Epidermal melanocyte (primary cell): ENCODE results near the gene FXYD1.
A peak's percentile ranks its signal among the peaks of the same experiment; 100 is the strongest.
"Not testable (repeated sequence)": the region's sequence is repeated elsewhere in the genome, so short reads cannot be mapped to it uniquely, and the experiment has no call there.

ENCODE experiments used
- DNase-seq: peaks from one replicate; pipeline ENCODE4 v3.0.0; 2011; ENCODE audit warnings: low spot score; ENCODE audit not compliant: insufficient read length

Gene FXYD1

DNA sequence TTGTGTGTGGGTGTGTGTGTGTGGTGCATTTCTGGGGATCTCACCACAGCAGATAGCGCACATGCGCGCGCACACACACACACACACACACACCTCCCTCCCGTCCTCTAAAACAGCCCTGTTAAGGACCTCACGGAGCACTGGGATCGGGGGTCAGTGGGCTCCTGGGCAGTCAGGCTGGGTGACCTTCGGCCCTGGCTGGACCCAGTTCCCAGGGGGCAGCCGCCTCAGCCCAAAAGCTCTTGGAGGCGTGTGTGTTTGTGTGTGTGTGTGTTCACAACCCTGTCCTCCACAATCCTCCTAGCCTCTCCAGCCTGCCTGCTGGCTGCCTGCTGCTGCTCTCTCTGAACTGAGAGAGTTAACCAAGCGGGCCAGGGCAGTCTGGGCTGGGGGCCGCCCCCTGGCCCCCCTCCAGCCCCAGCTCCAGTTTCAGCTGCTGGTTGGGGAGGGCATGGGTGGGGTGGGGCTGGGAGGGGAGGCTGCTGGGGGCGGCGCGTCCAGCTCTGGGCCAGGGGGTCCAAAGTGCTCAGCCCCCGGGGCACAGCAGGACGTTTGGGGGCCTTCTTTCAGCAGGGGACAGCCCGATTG lies at the start of gene FXYD1:
TSS of gene FXYD1 (plus strand) at position 520 of the 588 bp plus-strand sequence. CDS start 1,256 bp downstream, outside the sequence.
- DNase-seq, result no peak

DNA sequence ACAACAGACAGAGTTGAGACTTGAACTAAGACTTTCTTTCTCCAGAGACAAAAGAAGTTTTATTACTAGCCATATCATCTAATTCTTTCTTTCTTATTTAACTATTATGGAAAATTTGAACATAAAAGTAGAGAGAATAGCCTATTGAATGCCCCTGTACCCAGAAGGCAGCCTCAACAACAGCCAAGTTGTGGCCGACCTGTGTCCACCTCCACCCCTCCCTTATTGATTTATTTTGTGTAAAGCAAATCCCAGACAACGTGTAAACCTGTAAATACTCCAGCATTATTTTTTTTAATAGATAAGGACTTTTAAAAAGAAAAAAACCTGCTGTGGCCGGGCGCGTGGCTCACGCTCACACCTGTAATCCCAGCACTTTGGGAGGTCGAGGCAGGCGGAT lies 49.1 kb upstream of the FXYD1 start:
- DNase-seq, result no peak

DNA sequence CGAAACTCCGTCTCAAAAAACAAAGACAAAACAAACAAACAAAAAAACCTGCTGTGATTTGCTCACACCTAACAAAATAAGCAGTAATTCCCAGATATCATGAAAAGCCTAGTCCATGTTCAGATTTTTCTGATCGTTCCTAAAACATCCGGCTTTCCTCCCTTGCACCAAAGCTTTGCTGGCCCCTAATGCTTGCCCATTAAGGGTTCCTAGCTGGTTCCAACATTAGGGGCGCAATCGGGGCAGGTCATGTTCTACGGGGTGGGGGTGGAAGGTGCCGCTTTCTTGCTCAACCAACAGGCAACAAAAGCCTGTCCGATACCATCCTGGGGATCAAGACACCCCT lies 48.5 kb upstream of the FXYD1 start:
- no peak for DNase-seq

GRCh38 chr19:35090506-35091214 lies 48.0 kb upstream of the FXYD1 start:
- peak; percentile 91 for DNase-seq

GRCh38 chr19:35093430-35093829 lies 45.2 kb upstream of the FXYD1 start:
- no peak for DNase-seq

DNA sequence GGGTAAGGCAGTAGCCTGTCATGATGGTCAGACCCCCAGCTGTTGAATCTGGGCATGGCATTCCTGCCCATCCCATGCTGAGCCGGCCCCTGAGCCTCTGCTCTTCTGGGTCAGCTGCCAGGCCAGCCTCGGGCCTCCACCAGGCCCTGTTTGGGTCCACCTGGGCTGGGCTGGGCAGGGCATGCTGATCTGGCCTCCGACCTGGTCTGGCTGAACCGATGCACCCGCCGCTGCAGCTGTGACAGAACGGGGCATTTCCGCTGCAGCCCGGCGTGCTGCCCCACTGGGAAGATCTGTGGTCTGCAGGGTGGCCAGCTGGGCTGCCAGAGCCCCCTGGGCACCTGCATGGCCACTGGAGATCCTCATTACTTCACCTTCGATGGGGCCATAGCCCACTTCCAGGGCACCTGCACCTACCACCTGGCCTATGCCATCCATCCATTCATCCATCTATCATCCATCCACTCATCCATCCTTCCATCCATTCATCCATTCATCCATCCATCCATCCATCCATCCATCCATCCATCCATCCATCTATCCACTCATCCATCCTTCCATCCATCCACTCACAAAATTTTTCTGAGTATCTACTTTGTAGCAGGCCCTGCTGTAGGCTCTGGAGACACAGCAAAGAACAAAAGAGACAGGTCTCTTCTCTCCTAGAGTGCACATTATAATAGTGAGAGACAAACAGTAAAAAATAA lies 44.5 kb upstream of the FXYD1 start:
- no peak for DNase-seq

DNA sequence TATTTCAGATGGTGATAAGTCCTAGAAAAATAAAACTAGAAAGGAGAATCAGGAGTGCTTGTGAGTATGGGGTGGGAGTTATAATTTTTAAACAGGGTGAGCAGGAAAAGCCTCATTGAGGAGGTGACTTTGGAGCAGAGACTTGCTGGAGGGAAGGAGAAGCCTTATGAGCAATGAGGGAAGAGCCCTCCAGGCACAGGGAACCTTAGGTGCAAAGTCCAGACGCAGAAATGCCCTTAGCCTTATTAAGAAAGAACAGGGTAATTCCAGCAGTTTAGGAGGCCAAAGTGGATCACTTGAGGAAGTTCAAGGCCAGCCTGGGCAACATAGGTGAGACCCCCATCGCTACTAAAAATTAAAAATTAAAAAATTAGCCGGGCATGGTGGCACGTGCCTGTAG lies 44.0 kb upstream of the FXYD1 start:
- DNase-seq, result no peak

DNA sequence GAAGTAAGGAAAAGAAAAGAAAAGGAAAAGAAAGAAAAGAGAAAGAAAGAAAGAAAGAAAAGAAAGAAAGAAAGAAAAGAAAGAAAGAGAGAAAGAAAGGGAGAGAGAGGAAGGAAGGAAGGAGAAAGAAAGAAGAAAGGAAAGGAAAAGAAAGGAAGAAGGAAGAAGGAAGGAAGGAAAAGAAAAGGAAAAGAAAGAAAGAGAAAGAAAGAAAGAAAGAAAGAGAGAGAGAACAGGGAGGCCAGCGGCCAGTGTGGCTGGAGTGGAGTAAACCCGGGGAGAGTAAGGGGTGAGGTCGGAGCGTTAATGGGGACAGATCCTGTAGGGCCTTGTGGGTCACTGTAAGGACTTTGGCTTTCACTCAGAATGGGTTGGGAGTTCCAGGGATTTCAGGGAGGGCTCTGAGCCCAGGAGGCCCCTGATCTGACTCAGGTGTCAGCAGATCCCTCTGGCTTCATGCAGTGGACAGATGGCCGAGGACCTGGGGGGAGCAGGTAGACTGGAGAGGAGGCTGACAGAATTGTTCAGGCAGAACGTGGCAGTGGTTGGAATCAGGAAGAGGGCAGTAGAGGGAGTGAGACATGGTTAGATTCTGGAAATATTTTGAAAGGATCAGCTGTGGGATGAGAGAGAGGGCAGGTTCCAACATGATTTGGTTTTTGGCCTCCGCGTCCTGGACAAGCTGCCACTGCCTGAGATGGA lies 42.8 kb upstream of the FXYD1 start:
- DNase-seq, result no peak

DNA sequence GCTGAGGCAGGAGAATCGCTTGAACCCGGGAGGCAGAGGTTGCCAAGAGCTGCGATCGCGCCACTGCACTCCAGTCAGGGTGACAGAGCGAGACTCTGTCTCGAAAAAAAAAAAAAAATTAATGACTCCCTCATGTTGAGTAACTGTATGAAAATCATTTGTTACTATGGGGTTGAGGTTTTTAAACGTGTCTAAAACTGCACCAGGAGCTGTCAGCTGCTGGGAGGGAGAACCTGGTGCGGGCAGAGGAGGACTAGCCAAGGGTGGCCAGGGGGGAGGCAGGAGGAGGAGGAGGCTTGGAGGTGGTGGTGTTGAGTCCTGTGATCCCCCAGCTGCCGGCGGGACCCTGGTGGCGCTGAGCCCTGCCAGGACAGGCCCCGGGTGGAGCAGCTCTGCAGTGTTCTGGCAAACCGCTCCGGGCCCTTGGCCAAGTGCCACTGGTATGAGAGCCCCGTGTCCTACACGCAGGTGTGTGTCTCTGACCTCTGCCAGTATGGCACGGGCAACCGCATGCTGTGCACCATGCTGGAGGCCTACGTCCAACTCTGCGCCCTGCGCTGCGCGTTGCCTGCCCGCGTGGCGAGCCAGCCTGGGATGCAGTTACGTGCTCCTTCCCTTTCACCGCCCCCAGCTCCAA lies 40.1 kb upstream of the FXYD1 start:
- no peak for DNase-seq

DNA sequence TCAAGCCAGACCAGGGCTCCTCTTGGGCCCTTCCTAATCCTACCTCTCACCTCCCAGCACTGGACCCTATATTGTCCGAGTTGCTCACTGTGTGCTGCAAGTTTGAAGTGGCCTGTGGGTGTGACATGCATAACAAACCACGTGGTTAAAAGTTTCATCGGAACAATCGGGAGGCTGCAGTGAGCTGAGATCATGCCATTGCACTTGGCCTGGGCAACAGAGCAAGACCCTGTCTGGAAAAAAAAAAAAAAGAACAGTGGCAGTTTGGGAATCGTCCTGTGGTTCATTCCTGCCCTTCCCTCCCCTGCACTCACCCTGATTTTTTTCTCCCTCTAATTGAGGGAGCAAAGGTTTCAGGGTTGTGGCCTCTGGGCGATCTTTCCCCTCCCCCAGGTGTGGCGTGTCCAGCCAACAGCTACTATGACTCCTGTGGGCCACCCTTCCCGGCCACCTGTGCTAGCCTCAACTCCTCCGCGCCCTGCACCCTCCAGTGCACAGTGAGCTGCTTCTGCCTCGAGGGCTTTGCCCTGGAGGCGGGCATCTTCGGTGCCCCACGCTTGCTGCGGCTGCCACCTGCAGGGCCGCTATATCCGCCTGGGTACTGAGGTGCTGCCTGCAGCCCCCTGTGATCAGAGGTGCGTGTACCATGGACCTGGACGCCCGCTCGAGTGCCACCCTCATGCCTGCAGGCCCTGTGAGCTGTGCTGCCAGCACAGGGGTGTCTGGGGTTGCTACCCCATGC lies 39.3 kb upstream of the FXYD1 start:
- DNase-seq, result no peak

DNA sequence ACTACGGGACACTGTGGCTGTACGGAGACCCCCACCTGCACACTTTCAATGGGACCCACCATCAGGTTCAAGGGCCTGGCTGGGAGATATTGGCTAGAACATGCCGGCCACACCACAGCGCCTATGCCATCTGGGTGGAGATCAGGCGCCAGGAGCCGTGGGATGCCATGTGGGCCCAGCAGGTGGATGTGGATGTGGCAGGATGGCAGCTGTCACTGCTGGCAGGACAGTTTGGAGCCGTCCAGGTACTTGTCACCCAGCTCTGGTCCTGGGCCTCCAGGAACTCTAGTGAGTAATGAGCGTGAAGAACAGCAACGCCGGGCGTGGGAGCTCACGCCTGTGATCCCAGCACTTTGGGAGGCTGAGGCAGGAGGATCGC lies 38.7 kb upstream of the FXYD1 start:
- DNase-seq, result no peak

DNA sequence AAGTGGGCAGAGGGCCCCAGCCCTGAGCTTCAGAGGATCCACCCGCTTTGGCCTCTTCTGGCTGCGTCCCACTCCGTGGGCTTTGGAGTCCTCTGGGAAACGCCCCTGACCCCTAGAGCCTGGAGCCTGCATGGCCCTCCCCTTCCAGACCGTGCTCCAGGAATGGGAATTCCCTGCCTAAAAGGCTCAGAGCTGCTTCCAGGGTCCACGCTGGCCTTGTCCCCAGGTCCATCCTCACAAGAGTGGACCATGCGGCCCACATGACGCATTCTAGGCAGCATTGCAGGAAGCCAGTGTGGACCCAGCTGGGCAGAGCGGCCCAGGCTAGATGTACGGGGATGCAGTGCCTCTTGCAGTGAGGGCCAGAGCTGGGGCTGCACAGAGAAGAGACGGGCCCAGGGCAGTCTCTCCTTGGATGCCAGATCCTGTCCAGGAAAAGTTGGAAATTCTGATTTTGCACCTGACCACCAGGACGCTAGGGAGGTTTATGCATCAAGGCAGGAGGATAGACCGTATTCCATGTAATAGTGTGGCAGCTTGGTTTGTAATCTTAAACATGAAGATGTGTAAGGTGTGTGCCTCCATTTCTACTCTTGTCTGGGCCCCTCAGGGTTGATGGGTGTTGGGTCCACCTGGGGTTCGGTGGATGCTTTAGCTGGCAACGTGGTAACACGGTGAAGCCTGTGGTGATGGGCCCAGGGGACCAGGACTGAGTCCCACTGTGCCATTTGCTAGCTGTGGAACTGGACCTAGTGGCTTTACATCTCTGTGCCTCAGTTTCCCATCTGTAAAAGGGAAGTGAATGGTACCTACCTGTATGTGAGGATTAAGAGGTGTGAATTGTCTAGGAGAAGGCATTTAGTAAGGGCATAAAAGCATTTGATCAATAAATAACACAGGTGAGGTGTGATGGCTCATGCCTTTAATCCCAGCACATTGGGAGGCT lies 37.8 kb upstream of the FXYD1 start:
- no peak for DNase-seq

DNA sequence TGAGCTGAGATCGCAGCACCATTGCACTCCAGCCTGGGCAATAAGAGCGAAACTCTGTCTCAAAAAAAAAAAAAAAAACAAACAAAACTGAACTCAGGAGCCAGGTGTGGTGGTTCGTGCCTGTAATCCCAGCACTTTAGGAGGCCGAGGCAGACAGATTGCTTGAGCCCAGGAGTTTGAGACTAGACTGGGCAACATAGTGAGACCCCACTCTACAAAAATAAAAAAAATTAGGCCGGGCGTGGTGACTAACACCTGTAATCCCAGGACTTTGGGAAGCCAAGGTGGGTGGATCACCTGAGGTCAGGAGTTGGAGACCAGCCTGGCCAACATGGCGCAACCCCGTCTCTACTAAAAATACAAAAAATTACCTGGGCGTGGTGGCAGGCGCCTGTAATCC lies 36.7 kb upstream of the FXYD1 start:
- not testable (repeated sequence) for DNase-seq

- DNase-seq, result not testable (repeated sequence)
Measured at GRCh38 chr19:35103614-35104013, 35.0 kb upstream of the FXYD1 start.

GRCh38 chr19:35104361-35104760 lies 34.3 kb upstream of the FXYD1 start:
- no peak for DNase-seq

GRCh38 chr19:35105047-35105410 lies 33.6 kb upstream of the FXYD1 start:
- no peak for DNase-seq

DNA sequence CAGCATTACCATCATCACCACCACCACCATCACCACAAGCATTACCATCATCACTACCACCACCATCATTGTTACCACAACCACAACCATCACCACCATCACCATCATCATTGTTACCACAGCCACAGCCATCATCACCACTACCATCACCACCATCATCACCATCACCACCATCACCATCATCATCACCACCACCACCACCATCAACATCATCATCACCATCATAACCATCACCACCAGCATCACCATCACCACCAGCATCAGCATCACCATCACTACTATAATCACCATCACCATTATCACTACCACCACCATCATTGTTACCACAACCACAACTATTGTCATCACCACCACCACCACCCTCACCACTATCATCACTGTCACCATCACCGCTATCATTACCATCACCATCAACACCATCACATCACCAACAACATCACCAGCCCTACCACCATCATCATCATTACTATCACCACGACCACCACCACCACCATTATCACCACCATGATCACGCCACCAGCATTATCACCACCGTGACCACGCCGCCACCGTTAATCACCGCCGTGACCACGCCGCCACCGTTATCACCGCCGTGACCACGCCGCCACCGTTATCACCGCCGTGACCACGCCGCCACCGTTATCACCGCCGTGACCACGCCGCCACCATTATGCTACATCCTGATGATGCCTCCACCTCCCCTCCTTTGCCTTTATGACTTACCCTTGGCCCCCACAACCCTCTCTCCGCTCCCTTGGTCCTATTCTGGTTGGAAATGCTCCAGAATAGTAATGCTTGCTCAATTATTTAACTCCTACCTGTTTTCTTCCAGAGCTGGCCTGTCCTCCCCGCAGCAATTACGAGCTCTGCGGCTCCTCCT lies 33.0 kb upstream of the FXYD1 start:
- DNase-seq, result no peak

- no peak for DNase-seq
Measured at GRCh38 chr19:35106291-35106583, 32.4 kb upstream of the FXYD1 start.

- no peak for DNase-seq
Measured at GRCh38 chr19:35106898-35107541, 31.6 kb upstream of the FXYD1 start.
